Choroid plexus epithelial cell (primary cell): ENCODE measurements around the gene IFTAP.

ENCODE experiments used
- DNase-seq: peaks from one replicate; pipeline ENCODE4 v3.0.0-alpha.2; 2010; ENCODE audit warnings: low read depth
- H3K4me3 ChIP-seq: 2 replicates; pipeline ENCODE4 v1.5.1; 2011; ENCODE audit warnings: low read depth, mild to moderate bottlenecking, control low read depth, low read length, moderate library complexity
- CTCF ChIP-seq: conservative IDR thresholded peaks from 2 replicates; pipeline ENCODE4 v1.5.1; 2011; ENCODE audit warnings: low read depth, mild to moderate bottlenecking, control low read depth, inconsistent platforms, low read length, moderate library complexity

Gene IFTAP

GRCh38 chr11:36565031-36565610 is 29.2 kb upstream of the IFTAP start:
- no peak for DNase-seq
- no peak overlapping the region for H3K4me3 ChIP-seq
- TF ChIP-seq CTCF, result no peak

- no peak overlapping the region for H3K4me3 ChIP-seq
- no peak for TF ChIP-seq CTCF
- no peak for DNase-seq
Measured at GRCh38 chr11:36566407-36567053, 27.8 kb upstream of the IFTAP start.

- TF ChIP-seq CTCF, result no peak
- DNase-seq, result no peak
- H3K4me3 ChIP-seq, result no peak within 1 kb of the TSS
Measured at GRCh38 chr11:36567694-36568093, 26.6 kb upstream of the IFTAP start, which contains the start of gene RAG1. Gene RAG1, plus strand, starts transcription at chr11:36568007. Its CDS starts 5,298 bp downstream, at chr11:36573305.

- no peak for DNase-seq
- no peak for TF ChIP-seq CTCF
- H3K4me3 ChIP-seq, result no peak overlapping the region
Measured at GRCh38 chr11:36569095-36569494, 25.2 kb upstream of the IFTAP start.

GRCh38 chr11:36574486-36574885 is 19.8 kb upstream of the IFTAP start:
- TF ChIP-seq CTCF, result no peak
- DNase-seq, result no peak
- H3K4me3 ChIP-seq, result no peak overlapping the region

GRCh38 chr11:36577373-36577772 is 16.9 kb upstream of the IFTAP start:
- no peak for TF ChIP-seq CTCF
- H3K4me3 ChIP-seq, result no peak overlapping the region
- no peak for DNase-seq

GRCh38 chr11:36577859-36578258 is 16.4 kb upstream of the IFTAP start:
- no peak for DNase-seq
- no peak overlapping the region for H3K4me3 ChIP-seq
- no peak for TF ChIP-seq CTCF
